HG03025 (cell line): ENCODE results near the gene AFTPH.

ENCODE experiments used
- ATAC-seq: cut with Tn5 transposase; IDR thresholded peaks from one replicate; pipeline ENCODE4 v1.9.1; 2021; ENCODE audit warnings: mild to moderate bottlenecking, moderate library complexity; ENCODE audit not compliant: unreplicated experiment, low FRiP score

Gene AFTPH

DNA sequence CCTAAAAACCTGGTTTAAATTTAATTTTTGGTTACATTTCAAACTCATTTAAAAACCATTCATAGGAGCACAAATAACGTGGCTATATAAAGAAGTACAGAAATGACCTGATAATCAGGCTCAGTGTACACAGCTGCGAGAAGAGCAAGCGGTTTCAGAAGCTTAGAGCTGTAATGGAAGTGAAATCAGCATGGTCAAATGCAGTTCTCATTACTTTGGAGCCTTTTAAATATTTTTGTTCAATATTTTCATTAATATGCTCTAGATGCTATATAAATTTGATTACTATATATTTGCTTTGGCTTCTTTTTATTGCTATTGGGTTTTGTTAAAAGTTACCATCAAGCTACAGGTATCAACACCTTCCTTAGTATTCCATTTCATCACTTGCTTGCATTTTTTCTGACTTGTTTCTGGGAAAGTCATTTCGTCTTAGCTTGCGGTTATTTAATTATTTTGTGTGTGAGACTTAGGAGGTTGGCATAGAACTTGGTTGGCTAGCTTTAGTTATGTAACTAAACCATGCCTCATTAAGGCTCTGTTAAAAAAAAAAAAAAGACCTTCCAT lies 58.7 kb downstream of the AFTPH start:
- ATAC-seq: peak; percentile 87

DNA sequence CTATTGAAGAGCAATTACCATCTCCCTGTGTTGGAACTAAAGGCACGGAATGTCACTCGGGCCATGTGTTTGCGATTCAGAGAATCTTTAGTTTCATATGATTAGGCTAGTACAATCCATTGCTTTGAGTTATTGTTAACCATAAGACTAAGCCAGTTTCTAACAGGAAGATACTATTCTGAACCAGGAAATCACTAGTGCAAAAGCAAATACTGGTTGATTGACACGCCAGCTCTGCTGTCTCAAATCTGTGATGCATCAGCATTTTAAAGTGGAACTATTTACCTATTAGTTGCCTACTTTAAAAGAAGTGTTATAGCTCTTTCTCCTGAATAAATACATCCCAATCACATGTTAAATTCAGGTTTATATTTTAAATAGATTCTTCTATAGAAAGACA lies 61.9 kb downstream of the AFTPH start:
- ATAC-seq: no peak

DNA sequence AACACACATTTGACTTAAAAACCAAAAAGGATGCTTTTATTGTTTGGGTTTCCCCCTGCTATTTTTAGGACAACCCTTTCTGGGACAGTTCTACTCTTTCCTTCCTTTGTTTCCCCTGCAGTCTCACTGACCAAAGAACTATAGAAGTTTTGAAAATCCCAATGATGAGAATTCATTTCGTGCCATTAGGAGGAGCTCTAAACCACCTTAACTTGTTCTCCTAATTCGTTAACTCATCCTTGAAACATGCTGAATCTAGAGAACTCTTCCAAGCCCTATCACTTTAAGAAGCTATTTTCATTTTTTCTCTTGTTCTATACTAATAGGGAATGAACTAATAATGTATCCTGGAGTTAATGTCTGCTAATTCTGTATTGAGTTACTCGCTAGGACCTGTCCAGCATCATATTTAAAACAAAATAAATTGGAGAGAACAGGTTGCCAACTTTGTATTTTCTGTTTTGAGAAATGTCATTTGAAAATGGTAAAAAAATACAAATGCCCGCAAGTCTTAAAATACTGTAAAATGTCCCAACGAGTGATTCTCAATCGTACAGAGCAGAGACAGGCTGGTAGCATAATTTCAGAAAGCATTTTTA lies 62.9 kb downstream of the AFTPH start:
- no peak for ATAC-seq

DNA sequence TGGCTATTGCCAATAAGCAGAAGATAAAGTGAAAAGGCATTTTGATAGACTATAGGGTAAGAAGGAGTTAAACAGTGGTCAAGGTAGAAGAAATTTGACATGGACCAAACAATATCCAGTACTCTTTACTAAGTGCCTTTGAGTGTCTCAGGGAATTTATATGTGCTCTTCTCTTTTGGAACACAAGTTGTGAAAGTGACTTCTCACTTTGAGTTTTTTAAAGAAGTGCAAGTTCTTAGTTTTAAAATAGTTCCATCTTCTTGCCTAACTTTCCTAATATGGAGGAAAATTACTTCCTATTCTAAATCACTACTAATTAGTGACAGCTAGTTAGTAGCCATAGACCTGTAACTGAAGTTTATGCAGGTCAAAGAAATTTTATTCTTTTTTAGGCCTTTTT lies 63.4 kb downstream of the AFTPH start:
- ATAC-seq: no peak

GRCh38 chr2:64591188-64591587 lies 67.1 kb downstream of the AFTPH start:
- no peak for ATAC-seq

- no peak for ATAC-seq
Observed at GRCh38 chr2:64593035-64593655, 69.0 kb downstream of the AFTPH start.

GRCh38 chr2:64594226-64594989 lies 70.3 kb downstream of the AFTPH start:
- ATAC-seq: no peak

DNA sequence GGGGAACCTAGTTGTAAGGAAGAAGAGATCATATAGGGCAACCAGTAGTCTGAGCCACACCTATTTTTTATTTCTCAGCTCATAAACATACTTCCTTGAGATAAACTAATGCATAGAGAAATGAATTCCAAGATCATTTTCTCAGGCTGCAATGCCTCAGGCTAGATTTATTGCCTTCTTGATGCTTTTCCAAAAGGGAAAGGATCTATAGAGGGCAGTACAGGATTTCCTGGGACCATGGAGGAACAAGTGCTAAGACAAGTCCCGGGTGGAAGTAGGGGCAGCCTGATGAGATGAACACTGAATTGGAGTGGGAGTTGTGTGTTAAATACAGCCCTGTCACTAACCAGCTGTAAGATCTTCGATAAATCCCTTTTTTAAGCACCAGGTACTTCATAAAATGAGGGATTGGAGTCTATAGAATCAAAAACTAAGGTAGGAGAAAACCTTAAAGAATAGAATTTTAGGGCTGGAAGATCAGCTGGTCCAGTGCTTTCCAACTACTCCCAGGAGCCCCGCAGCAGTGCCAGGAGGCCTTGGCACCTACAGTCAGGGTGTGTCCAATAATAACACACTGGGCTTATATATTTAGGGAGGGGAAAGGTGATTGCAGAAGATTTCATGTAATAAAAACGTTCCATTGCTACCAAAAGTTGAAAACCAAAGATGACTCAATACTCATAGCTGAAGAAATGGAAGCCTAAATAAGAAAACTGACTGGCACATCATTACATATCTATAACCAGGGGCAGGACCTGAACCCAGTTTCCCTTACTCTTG lies 71.5 kb downstream of the AFTPH start:
- ATAC-seq: no peak

GRCh38 chr2:64598226-64598625 lies 74.1 kb downstream of the AFTPH start:
- no peak for ATAC-seq

- no peak for ATAC-seq
Observed at GRCh38 chr2:64599469-64599868, 75.3 kb downstream of the AFTPH start.

GRCh38 chr2:64601034-64601754 lies 77.1 kb downstream of the AFTPH start:
- no peak for ATAC-seq

DNA sequence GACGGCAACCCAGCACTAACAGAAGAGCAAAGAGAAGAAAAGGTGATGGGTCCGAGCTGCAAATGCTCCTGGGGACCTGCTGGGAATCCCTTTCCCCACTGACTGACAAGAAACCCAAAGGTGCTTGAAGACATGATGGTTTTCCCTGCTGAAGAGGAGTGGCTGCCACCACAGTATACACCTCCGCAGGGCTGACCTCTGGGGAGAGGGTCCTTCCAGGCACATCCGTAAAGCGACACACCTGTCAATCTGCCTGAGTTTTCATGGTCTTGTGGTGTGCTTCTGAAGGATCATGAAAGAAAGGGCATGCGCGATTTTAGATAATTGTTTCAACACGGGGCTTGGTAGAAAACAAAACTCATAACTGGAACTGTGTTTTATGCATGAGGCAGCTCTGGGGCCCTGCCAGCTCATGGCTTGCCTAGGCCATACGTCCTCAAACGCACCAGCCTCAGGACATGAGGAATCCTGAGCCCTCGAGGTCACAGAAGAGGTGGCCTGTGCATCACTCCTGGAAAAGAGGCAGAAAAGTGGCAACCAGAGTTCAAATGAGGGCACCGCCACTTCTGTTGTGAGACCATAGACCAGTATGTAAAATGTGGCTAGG lies 77.8 kb downstream of the AFTPH start:
- ATAC-seq: no peak

GRCh38 chr2:64602436-64602835 lies 78.3 kb downstream of the AFTPH start:
- no peak for ATAC-seq

- no peak for ATAC-seq
Observed at GRCh38 chr2:64604155-64604554, 80.0 kb downstream of the AFTPH start.

DNA sequence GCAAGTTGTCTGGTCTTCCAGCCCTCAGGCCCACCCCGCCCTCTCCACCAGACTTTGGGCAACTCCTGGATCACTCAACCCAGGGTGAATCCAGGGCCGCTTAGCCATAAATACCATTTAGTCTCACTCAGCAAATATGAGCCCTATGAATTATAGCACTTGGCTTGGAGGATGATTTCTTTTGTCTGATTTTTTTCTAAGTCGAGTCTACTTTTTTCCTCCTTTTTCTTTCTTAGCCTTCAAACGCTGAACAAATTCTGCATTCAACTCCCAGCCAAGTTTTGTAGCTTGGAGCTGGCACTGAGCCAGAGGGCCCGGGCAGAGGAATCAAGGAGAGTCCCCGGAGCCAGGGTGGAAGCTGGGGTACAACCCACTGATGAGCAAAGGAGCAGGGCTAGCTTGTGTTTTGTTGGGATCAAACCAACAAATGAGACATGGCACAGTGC lies 80.9 kb downstream of the AFTPH start:
- no peak for ATAC-seq

- no peak for ATAC-seq
Observed at GRCh38 chr2:64605991-64606478, 81.9 kb downstream of the AFTPH start.

- peak; percentile 88 for ATAC-seq
Observed at GRCh38 chr2:64606479-64607363, 82.6 kb downstream of the AFTPH start.
